ENCODE results near the gene AFAP1L2.

The AFAP1L2 gene

GRCh38 chr10:114404171-114405010 lies at the start of gene AFAP1L2:
AFAP1L2 (minus strand) TSS chr10:114404502; CDS start chr10:114404455, 47 bp downstream.
- no peak for DNase-seq

- no peak for DNase-seq
Measured at GRCh38 chr10:114453576-114453975, 49.3 kb upstream of the AFAP1L2 start.

GRCh38 chr10:114448897-114449296 lies 44.6 kb upstream of the AFAP1L2 start:
- no peak for DNase-seq

- no peak for DNase-seq
Measured at GRCh38 chr10:114445332-114445731, 41.0 kb upstream of the AFAP1L2 start.

- no peak for DNase-seq
Measured at GRCh38 chr10:114444819-114445218, 40.5 kb upstream of the AFAP1L2 start.

GRCh38 chr10:114442091-114442630 lies 37.9 kb upstream of the AFAP1L2 start:
- DNase-seq: no peak

- no peak for DNase-seq
Measured at GRCh38 chr10:114441107-114441506, 36.8 kb upstream of the AFAP1L2 start.

- DNase-seq: no peak
Measured at GRCh38 chr10:114437473-114438292, 33.4 kb upstream of the AFAP1L2 start.

GRCh38 chr10:114436941-114437340 lies 32.6 kb upstream of the AFAP1L2 start:
- DNase-seq: no peak

- DNase-seq: no peak
Measured at GRCh38 chr10:114432566-114433093, 28.3 kb upstream of the AFAP1L2 start.

- no peak for DNase-seq
Measured at GRCh38 chr10:114431414-114432135, 27.3 kb upstream of the AFAP1L2 start.

- no peak for DNase-seq
Measured at GRCh38 chr10:114430688-114431413, 26.5 kb upstream of the AFAP1L2 start.

GRCh38 chr10:114429581-114430335 lies 25.5 kb upstream of the AFAP1L2 start:
- no peak for DNase-seq

- no peak for DNase-seq
Measured at GRCh38 chr10:114427124-114427852, 23.0 kb upstream of the AFAP1L2 start.

GRCh38 chr10:114426476-114426875 lies 22.2 kb upstream of the AFAP1L2 start:
- no peak for DNase-seq

GRCh38 chr10:114420811-114421485 lies 16.6 kb upstream of the AFAP1L2 start:
- no peak for DNase-seq

GRCh38 chr10:114418109-114418508 lies 13.8 kb upstream of the AFAP1L2 start:
- DNase-seq: no peak

GRCh38 chr10:114412907-114413797 lies 8.8 kb upstream of the AFAP1L2 start:
- DNase-seq: no peak

- no peak for DNase-seq
Measured at GRCh38 chr10:114408968-114409444, 4.7 kb upstream of the AFAP1L2 start.
